Loucy (cell line): ENCODE measurements around the gene LCN15.

Experiments
- H2AFZ ChIP-seq: fragments of 200-600 bp; sonication (generic); 2 replicates; pipeline ENCODE4 v1.6.0; 2016; ENCODE audit warnings: antibody characterized with exemption, mild to moderate bottlenecking, low read length, moderate library complexity
- H3F3A ChIP-seq: fragments of 200-600 bp; 2 replicates; pipeline ENCODE4 v1.6.0; 2016; ENCODE audit warnings: antibody characterized with exemption, low read depth, mild to moderate bottlenecking
- H3K27me3 ChIP-seq: fragments of 200-600 bp; sonication (generic); 2 replicates; pipeline ENCODE4 v1.6.1; 2014; ENCODE audit warnings: low read length, mild to moderate bottlenecking; ENCODE audit not compliant: insufficient read depth, poor library complexity, severe bottlenecking
- H3K36me3 ChIP-seq: fragments of 200-600 bp; sonication (generic); 2 replicates; pipeline ENCODE4 v1.6.1; 2016; ENCODE audit warnings: low read length; ENCODE audit not compliant: insufficient read depth
- H3K4me1 ChIP-seq: fragments of 200-600 bp; sonication (generic); 2 replicates; pipeline ENCODE4 v1.5.1; 2014; ENCODE audit warnings: low read length, mild to moderate bottlenecking; ENCODE audit not compliant: insufficient read depth, poor library complexity, severe bottlenecking
- H3K4me2 ChIP-seq: fragments of 200-600 bp; sonication (generic); 2 replicates; pipeline ENCODE4 v1.6.0; 2014; ENCODE audit warnings: antibody characterized with exemption, low read length, low read depth, mild to moderate bottlenecking; ENCODE audit not compliant: poor library complexity, severe bottlenecking
- H3K4me3 ChIP-seq: fragments of 200-600 bp; sonication (generic); 2 replicates; pipeline ENCODE4 v1.5.1; 2014; ENCODE audit warnings: low read length, mild to moderate bottlenecking, mixed read lengths; ENCODE audit not compliant: poor library complexity, severe bottlenecking
- H3K79me2 ChIP-seq: fragments of 200-600 bp; sonication (generic); 2 replicates; pipeline ENCODE4 v1.6.1; 2014; ENCODE audit warnings: low read length; ENCODE audit not compliant: insufficient read depth
- H3K9ac ChIP-seq: fragments of 200-600 bp; sonication (generic); 2 replicates; pipeline ENCODE4 v1.6.0; 2014; ENCODE audit warnings: mild to moderate bottlenecking, low read depth, low read length, moderate library complexity; ENCODE audit not compliant: poor library complexity, severe bottlenecking
- H3K9me2 ChIP-seq: fragments of 200-600 bp; sonication (generic); replicated peaks from 2 replicates; pipeline ENCODE4 v1.6.1; 2016; ENCODE audit warnings: low read depth, low read length, mixed read lengths
- H3K9me3 ChIP-seq: fragments of 200-600 bp; sonication (generic); 2 replicates; pipeline ENCODE4 v1.6.1; 2014; ENCODE audit warnings: mild to moderate bottlenecking, antibody characterized with exemption, low read length, low read depth; ENCODE audit not compliant: insufficient read depth
- H4K20me1 ChIP-seq: fragments of 200-600 bp; sonication (generic); 2 replicates; pipeline ENCODE4 v1.6.0; 2014; ENCODE audit warnings: antibody characterized with exemption, low read length, mild to moderate bottlenecking; ENCODE audit not compliant: insufficient read depth, poor library complexity, severe bottlenecking
- CTCF ChIP-seq: fragments of 200-600 bp; sonication (generic); conservative IDR thresholded peaks from 2 replicates; pipeline ENCODE4 v1.5.1; 2014; ENCODE audit warnings: mild to moderate bottlenecking, antibody characterized with exemption, low read length
- EZH2phosphoT487 ChIP-seq: fragments of 200-600 bp; IDR thresholded peaks from 2 replicates; pipeline ENCODE4 v1.6.1; 2018; ENCODE audit warnings: antibody characterized with exemption, mild to moderate bottlenecking, moderate library complexity, borderline replicate concordance

Gene LCN15

GRCh38 chr9:136751244-136751643 lies 13.1 kb downstream of the LCN15 start:
- no peak overlapping the region for H3K4me3 ChIP-seq
- H3K4me2 ChIP-seq, result no peak overlapping the region
- no peaks in the 10 kb centered on the region for H4K20me1 ChIP-seq
- H3K4me1 ChIP-seq, result no peaks in the 10 kb centered on the region
- no peaks in the 10 kb centered on the region for H3K27me3 ChIP-seq
- H3K9ac ChIP-seq, result no peak overlapping the region
- no peaks in the 10 kb centered on the region for H3K36me3 ChIP-seq
- no peaks in the 10 kb centered on the region for H3K9me2 ChIP-seq
- peaks cover 9% of the 10 kb centered on the region; the same call in 1 of the 2 replicates for H3K9me3 ChIP-seq
- H2AFZ ChIP-seq, result no peak overlapping the region
- no peaks in the 10 kb centered on the region for H3F3A ChIP-seq
- no peaks in the 10 kb centered on the region for H3K79me2 ChIP-seq
- TF ChIP-seq CTCF, result no peak

- Histone ChIP-seq H3K9ac (no peak overlapping the region), H4K20me1 (no peaks in the 10 kb centered on the region), H3K9me2 (no peaks in the 10 kb centered on the region), H3K4me2 (no peak overlapping the region), H3K9me3 (peaks cover 9% of the 10 kb centered on the region; the same call in 1 of the 2 replicates), H3K79me2 (no peaks in the 10 kb centered on the region), H3K4me1 (no peaks in the 10 kb centered on the region), H3K4me3 (no peak overlapping the region), H3K27me3 (no peaks in the 10 kb centered on the region), H2AFZ (no peak overlapping the region), H3F3A (no peaks in the 10 kb centered on the region), H3K36me3 (no peaks in the 10 kb centered on the region)
- TF ChIP-seq EZH2phosphoT487, result no peak
- no peak for TF ChIP-seq CTCF
Measured at GRCh38 chr9:136750526-136750925, 13.8 kb downstream of the LCN15 start.

- H3K36me3 ChIP-seq, result no peaks in the 10 kb centered on the region
- no peaks in the 10 kb centered on the region for H3F3A ChIP-seq
- H3K9me2 ChIP-seq, result no peaks in the 10 kb centered on the region
- H3K4me2 ChIP-seq, result no peak overlapping the region
- no peaks in the 10 kb centered on the region for H3K4me1 ChIP-seq
- no peak overlapping the region for H2AFZ ChIP-seq
- no peak overlapping the region for H3K9ac ChIP-seq
- peaks cover 9% of the 10 kb centered on the region; the same call in 1 of the 2 replicates for H3K9me3 ChIP-seq
- H4K20me1 ChIP-seq, result no peaks in the 10 kb centered on the region
- no peak overlapping the region for H3K4me3 ChIP-seq
- no peaks in the 10 kb centered on the region for H3K27me3 ChIP-seq
- TF ChIP-seq CTCF (no peak), EZH2phosphoT487 (no peak)
- no peaks in the 10 kb centered on the region for H3K79me2 ChIP-seq
Measured at GRCh38 chr9:136748666-136749611, 15.4 kb downstream of the LCN15 start.
